HEK293 (cell line): ENCODE results near the gene ARHGAP24.

ENCODE experiments used
- KLF16 ChIP-seq: fragments of 450-650 bp; formaldehyde crosslinking; IDR thresholded peaks from 2 replicates; pipeline ENCODE4 v1.5.1; 2017; ENCODE audit warnings: missing biosample characterization, missing genetic modification characterization
- PATZ1 ChIP-seq: fragments of 450-650 bp; formaldehyde crosslinking; IDR thresholded peaks from 2 replicates; pipeline ENCODE4 v1.5.1; 2016; ENCODE audit warnings: missing biosample characterization, missing genetic modification characterization
- TRIM28 ChIP-seq: IDR thresholded peaks from 2 replicates; pipeline ENCODE4 v1.6.1; 2011; ENCODE audit warnings: low read length, control low read depth, borderline replicate concordance
- ZNF121 ChIP-seq: fragments of 450-650 bp; formaldehyde crosslinking; IDR thresholded peaks from 2 replicates; pipeline ENCODE4 v1.5.1; 2016; ENCODE audit warnings: missing biosample characterization, missing genetic modification characterization
- ZNF140 ChIP-seq: fragments of 450-650 bp; formaldehyde crosslinking; IDR thresholded peaks from 2 replicates; pipeline ENCODE4 v1.5.1; 2016; ENCODE audit warnings: missing biosample characterization, missing genetic modification characterization
- ZNF184 ChIP-seq: fragments of 450-650 bp; IDR thresholded peaks from 2 replicates; pipeline ENCODE4 v1.5.1; 2018; ENCODE audit warnings: missing biosample characterization, mild to moderate bottlenecking, missing genetic modification characterization
- ZNF274 ChIP-seq, 2 experiments: fragments of 200-500 bp in 1 of 2; fragments of 450-650 bp in 1 of 2; sonication (Bioruptor generic) in 1 of 2; formaldehyde crosslinking in 1 of 2; IDR thresholded peaks; 2 replicates each; pipeline versions ENCODE4 v1.5.1 to v1.6.1; 2014 to 2016; ENCODE audit warnings: borderline replicate concordance in 1 of 2, inconsistent platforms in 1 of 2, low read length in 1 of 2, missing biosample characterization in 1 of 2, missing genetic modification characterization in 1 of 2
- ZNF354C ChIP-seq: fragments of 450-650 bp; formaldehyde crosslinking; IDR thresholded peaks from 2 replicates; pipeline ENCODE4 v1.5.1; 2016; ENCODE audit warnings: missing biosample characterization, missing genetic modification characterization, low read depth, borderline replicate concordance
- ZNF660 ChIP-seq: fragments of 450-650 bp; IDR thresholded peaks from 2 replicates; pipeline ENCODE4 v1.5.1; 2018; ENCODE audit warnings: missing biosample characterization, mild to moderate bottlenecking, missing genetic modification characterization
- TF ChIP-seq, protein P1 (sequence below): fragments of 450-650 bp; formaldehyde crosslinking; IDR thresholded peaks from 2 replicates; pipeline ENCODE4 v1.5.1; 2016; ENCODE audit warnings: missing biosample characterization, missing genetic modification characterization
- TF ChIP-seq, protein P2 (sequence below): fragments of 450-650 bp; formaldehyde crosslinking; IDR thresholded peaks from 2 replicates; pipeline ENCODE4 v1.5.1; 2016; ENCODE audit warnings: missing biosample characterization, missing genetic modification characterization

DNA sequence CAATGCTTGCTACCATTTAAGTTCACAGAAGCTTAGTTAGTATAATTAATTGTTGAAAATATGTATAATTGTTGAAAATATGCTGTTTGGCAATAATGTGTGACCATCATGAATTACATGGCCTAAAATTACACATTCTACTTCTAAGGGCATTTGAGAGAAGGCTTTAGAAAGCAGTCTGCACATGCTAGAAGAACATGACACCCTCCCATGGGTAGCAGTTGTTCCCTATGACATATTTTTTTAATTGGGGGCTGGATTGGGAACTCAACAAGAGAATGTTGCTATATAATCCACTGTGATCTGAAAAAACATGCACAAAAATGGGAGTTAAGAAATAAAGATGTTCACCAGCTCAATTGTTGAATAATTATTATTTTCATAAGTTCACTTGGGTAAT, 331.4 kb downstream of the ARHGAP24 start:
- TF ChIP-seq, protein P1, sequence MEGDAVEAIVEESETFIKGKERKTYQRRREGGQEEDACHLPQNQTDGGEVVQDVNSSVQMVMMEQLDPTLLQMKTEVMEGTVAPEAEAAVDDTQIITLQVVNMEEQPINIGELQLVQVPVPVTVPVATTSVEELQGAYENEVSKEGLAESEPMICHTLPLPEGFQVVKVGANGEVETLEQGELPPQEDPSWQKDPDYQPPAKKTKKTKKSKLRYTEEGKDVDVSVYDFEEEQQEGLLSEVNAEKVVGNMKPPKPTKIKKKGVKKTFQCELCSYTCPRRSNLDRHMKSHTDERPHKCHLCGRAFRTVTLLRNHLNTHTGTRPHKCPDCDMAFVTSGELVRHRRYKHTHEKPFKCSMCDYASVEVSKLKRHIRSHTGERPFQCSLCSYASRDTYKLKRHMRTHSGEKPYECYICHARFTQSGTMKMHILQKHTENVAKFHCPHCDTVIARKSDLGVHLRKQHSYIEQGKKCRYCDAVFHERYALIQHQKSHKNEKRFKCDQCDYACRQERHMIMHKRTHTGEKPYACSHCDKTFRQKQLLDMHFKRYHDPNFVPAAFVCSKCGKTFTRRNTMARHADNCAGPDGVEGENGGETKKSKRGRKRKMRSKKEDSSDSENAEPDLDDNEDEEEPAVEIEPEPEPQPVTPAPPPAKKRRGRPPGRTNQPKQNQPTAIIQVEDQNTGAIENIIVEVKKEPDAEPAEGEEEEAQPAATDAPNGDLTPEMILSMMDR (tag by site-specific recombination), result no peak
- no peak for TF ChIP-seq ZNF660 (tag by site-specific recombination)
- TF ChIP-seq TRIM28, result no peak
- no peak for TF ChIP-seq KLF16 (tag by site-specific recombination)
- TF ChIP-seq, protein P2, sequence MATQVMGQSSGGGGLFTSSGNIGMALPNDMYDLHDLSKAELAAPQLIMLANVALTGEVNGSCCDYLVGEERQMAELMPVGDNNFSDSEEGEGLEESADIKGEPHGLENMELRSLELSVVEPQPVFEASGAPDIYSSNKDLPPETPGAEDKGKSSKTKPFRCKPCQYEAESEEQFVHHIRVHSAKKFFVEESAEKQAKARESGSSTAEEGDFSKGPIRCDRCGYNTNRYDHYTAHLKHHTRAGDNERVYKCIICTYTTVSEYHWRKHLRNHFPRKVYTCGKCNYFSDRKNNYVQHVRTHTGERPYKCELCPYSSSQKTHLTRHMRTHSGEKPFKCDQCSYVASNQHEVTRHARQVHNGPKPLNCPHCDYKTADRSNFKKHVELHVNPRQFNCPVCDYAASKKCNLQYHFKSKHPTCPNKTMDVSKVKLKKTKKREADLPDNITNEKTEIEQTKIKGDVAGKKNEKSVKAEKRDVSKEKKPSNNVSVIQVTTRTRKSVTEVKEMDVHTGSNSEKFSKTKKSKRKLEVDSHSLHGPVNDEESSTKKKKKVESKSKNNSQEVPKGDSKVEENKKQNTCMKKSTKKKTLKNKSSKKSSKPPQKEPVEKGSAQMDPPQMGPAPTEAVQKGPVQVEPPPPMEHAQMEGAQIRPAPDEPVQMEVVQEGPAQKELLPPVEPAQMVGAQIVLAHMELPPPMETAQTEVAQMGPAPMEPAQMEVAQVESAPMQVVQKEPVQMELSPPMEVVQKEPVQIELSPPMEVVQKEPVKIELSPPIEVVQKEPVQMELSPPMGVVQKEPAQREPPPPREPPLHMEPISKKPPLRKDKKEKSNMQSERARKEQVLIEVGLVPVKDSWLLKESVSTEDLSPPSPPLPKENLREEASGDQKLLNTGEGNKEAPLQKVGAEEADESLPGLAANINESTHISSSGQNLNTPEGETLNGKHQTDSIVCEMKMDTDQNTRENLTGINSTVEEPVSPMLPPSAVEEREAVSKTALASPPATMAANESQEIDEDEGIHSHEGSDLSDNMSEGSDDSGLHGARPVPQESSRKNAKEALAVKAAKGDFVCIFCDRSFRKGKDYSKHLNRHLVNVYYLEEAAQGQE (tag by site-specific recombination), result no peak
- no peak for TF ChIP-seq ZNF121 (tag by site-specific recombination)
- TF ChIP-seq ZNF274 (IDR thresholded peaks at IDR 0.05; ENCODE audit: low read length), result no peak
- TF ChIP-seq ZNF274 (tag by site-specific recombination; IDR thresholded peaks at IDR 0.05; ENCODE audit: borderline replicate concordance), result no peak
- TF ChIP-seq PATZ1 (tag by site-specific recombination), result no peak
- no peak for TF ChIP-seq ZNF184 (tag by site-specific recombination)
- TF ChIP-seq ZNF354C (tag by site-specific recombination), result no peak
- TF ChIP-seq ZNF140 (tag by site-specific recombination), result no peak
